NCI-H82 treated with DMSO at 0.1 percent for 48 hours (cell line): ENCODE data around the gene LEMD2.
"Not testable (repeated sequence)": the region's sequence is repeated elsewhere in the genome, so short reads cannot be mapped to it uniquely, and the experiment has no call there.

Experiments
- DNase-seq: peaks from one replicate; lab custom pipeline; 2025; ENCODE audit not compliant: unreplicated experiment; lab: John Stamatoyannopoulos, UW

LEMD2 gene

GRCh38 chr6:33788694-33789549 lies at the start of gene LEMD2:
LEMD2 (minus strand) TSS chr6:33789130; CDS start chr6:33789116, 14 bp downstream.
- peak; percentile 87 for DNase-seq

GRCh38 chr6:33837971-33838665 lies 49.2 kb upstream of the LEMD2 start:
- no peak for DNase-seq

GRCh38 chr6:33836806-33837469 lies 48.0 kb upstream of the LEMD2 start:
- DNase-seq = no peak

- no peak for DNase-seq
Observed at GRCh38 chr6:33834401-33835392, 45.8 kb upstream of the LEMD2 start.

- no peak for DNase-seq
Observed at GRCh38 chr6:33833599-33833998, 44.7 kb upstream of the LEMD2 start.

GRCh38 chr6:33832831-33833230 lies 43.9 kb upstream of the LEMD2 start:
- DNase-seq = not testable (repeated sequence)

- not testable (repeated sequence) for DNase-seq
Observed at GRCh38 chr6:33831725-33832124, 42.8 kb upstream of the LEMD2 start.

- no peak for DNase-seq
Observed at GRCh38 chr6:33830635-33831240, 41.8 kb upstream of the LEMD2 start.

- peak; percentile 23 for DNase-seq
Observed at GRCh38 chr6:33828764-33829731, 40.1 kb upstream of the LEMD2 start.

GRCh38 chr6:33828452-33828763 lies 39.5 kb upstream of the LEMD2 start:
- DNase-seq = no peak

- DNase-seq = peak; percentile 49
Observed at GRCh38 chr6:33827546-33828451, 38.9 kb upstream of the LEMD2 start.

- DNase-seq = no peak
Observed at GRCh38 chr6:33826537-33826936, 37.6 kb upstream of the LEMD2 start.

GRCh38 chr6:33824461-33825154 lies 35.7 kb upstream of the LEMD2 start:
- DNase-seq = no peak

- DNase-seq = no peak
Observed at GRCh38 chr6:33823806-33824205, 34.9 kb upstream of the LEMD2 start.

GRCh38 chr6:33822575-33823395 lies 33.9 kb upstream of the LEMD2 start:
- DNase-seq = peak; percentile 90

- DNase-seq = no peak
Observed at GRCh38 chr6:33820784-33821520, 32.0 kb upstream of the LEMD2 start.
